PC-9 (cell line): Measurements from ENCODE around the gene SLC30A2.

Experiments used
- CTCF ChIP-seq: fragments of 200-600 bp; sonication (generic); conservative IDR thresholded peaks from 2 replicates; pipeline ENCODE4 v1.6.1; 2017; ENCODE audit warnings: mixed run types, antibody characterized with exemption, mild to moderate bottlenecking, moderate library complexity
- EZH2 ChIP-seq: fragments of 200-600 bp; sonication (generic); IDR thresholded peaks from 2 replicates; pipeline ENCODE4 v1.8.0; 2017; ENCODE audit warnings: antibody characterized with exemption, low read depth

- TF ChIP-seq CTCF (no peak), EZH2 (no peak)
Measured at GRCh38 chr1:26064553-26064952, 18.6 kb upstream of the SLC30A2 start.
